HG02588 (cell line): Measurements from ENCODE around the gene BMP8B.
"Not testable (repeated sequence)": the region's sequence is repeated elsewhere in the genome, so short reads cannot be mapped to it uniquely, and the experiment has no call there.

ENCODE experiments used
- ATAC-seq: cut with Tn5 transposase; IDR thresholded peaks from one replicate; pipeline ENCODE4 v1.9.1; 2021; ENCODE audit warnings: mild to moderate bottlenecking, moderate library complexity; ENCODE audit not compliant: unreplicated experiment

BMP8B gene

DNA sequence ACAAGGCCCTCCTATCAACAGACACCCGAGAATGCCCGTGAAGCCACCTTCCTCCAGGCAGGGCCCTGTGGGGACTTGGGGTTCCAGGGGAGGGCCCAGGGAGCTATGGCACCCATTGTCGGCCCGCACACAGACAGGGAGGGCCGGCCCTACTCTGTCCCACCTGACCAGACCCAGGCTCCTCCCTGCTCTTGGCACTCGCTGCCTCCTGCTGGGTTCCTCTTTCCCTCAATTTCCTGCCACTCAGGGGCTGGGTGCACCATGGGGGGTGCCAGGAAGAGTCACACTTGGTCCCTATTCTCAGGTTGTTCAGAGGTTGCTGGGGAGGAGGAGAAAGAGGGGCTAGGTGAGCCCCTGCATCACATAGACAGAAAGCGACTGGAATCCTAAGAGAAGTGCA lies 9.5 kb downstream of the BMP8B start:
- no peak for ATAC-seq

DNA sequence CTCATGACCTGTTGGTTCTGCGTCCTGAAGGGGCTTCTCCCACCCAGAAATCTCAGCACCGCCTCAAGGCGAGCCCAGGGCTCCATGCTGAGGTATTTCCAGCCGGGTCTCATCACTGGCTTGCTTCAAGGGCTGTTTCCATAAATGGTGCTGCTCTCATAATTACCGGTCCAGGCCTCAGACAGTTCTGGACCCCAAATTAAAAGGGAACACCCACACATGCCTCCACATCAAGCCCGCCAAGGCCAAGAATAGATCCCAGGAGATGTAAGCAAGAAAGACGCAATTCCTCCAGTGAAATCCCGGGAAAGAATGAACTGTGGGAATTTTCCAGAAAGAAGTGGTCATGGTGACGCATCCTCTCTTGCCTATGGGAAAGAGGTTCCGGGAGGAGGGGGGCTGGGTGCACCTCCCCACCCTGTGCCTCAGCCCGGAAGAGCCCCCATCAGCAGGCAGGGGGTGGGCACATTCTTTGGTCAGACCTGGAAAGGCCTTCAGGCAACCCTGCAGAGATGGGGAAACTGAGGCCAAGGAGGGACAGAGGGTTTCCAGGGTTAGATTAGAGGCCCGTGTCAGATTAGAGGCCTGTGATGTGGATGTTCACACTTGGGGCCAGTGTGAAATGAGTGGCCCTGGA lies 10.1 kb downstream of the BMP8B start:
- not testable (repeated sequence) for ATAC-seq

DNA sequence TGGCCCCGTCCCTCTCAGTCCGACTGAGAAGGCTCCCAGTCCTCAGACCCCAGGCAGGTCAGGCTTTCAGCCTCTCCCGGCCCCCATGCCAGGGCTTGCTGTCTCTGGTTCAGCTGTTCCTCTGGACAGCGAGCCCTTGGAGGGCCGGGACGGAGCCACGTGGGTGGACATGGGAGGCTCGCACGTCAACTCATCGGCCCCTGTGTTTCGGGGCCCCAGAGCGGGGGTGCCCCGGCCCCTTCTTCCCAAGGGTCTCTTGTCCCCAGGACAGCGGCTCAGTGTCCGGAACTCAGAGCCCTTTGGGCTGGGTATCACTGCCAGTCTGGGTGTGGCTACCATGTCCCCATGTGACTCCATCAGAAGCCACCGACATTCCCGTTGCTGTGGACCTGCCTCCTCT lies 10.8 kb downstream of the BMP8B start:
- ATAC-seq, result not testable (repeated sequence)

DNA sequence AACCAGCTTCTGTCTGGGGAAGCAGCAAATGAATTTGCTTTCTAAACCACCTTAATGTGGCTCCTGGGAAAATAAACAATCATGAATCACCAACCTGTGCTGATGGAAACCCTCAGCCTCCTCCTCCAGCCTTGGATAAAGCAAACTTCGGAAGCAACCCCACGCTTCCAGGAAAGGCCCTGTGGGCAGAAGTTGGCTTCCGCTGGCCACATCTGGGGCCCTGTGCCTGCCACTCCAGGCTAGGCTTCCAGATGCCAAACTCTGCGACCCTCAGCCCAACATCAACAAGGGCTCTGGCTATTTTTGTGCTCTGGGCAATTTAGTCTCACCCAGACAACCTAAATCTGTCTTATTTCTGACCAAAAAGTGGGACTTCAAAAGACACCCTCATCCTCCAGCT lies 11.4 kb downstream of the BMP8B start:
- no peak for ATAC-seq

DNA sequence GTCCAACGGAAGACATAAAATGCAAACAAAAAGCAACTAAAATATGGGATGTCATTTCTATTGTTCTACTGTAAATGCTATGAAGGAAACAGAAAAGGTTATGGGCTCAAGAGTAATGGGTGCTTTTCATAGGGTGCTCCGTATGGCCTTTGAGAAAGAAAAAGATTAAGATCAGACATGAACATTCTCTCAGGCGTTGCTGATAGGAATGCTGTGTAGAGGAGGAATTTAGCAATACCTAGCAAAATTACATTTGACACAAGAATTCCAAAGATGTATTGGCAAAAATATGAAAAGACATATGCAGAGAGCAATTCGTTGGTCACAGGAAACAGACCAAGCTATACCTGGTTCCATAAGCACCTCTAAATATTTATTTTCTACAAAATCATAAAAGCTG lies 11.8 kb downstream of the BMP8B start:
- ATAC-seq, result no peak

DNA sequence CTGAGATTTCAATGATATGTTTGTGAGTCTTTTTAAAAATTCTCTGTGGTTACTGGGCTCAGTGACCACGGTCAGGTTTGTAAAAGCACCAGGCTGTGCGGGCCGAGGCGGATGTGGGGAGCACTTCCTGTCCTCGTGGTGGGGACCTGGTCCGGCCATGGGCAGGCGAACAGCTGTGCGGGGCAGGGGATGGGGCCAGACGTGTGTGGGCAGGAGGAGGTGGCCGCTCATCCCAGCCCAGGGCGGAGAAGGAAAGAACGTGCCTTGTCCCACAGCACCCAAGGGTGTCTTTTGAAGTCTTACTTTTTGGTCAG lies 12.3 kb downstream of the BMP8B start:
- ATAC-seq, result peak; percentile 64

DNA sequence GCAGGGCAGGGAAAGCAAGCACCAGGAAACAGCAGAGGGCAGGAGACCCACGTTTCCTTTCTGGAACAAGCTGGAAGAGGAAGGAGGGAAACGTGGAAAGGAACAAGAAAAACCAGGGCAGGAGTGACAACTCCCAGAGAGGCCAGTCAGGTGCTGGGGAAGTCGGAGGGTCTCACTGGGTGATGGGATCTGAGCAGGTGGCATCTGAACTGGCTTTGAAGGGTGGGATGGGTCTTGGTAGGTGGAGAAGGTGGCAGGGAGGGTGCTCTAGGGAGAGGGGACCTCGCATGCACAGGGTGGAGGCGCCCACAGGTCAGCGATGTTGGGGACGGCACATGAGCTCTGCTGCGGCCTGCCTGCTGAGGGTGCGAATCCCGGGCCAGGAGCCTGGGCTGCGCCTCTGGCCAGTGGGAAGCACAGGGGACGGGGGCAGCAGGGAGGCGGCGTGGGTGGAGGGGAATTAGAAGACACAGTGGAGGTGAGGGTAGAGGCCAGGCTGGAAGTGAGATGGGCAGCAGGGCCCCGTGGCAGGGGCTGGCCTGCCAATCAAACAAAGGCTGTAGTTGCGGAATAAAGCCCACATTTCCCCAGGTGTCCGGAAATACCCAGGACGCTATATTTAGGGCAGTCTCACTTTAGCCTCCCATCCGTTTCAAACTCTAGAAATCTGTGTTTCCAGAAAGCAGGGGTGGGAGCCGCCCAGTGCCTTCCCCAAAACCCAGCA lies 12.8 kb downstream of the BMP8B start:
- peak; percentile 44 for ATAC-seq

DNA sequence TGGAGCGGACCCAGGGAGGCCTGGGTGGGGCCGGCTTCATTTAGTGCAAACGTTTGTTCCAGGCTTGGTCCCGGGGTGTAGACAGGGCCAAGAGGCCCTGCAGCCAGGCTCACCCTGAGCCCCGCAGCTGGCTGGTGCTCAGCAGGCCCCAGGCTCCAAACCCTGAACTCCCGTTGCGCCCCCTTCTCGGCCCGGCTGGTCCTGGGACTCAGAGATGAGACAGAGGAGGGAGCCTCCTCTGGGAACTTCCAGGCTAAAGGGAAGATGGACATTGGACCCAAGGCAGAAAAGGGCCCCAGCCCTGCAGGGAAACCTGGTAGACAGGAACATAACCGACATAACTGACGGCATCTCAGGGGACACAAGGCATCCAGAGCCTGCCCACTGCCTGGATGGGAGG lies 13.5 kb downstream of the BMP8B start:
- ATAC-seq, result not testable (repeated sequence)

DNA sequence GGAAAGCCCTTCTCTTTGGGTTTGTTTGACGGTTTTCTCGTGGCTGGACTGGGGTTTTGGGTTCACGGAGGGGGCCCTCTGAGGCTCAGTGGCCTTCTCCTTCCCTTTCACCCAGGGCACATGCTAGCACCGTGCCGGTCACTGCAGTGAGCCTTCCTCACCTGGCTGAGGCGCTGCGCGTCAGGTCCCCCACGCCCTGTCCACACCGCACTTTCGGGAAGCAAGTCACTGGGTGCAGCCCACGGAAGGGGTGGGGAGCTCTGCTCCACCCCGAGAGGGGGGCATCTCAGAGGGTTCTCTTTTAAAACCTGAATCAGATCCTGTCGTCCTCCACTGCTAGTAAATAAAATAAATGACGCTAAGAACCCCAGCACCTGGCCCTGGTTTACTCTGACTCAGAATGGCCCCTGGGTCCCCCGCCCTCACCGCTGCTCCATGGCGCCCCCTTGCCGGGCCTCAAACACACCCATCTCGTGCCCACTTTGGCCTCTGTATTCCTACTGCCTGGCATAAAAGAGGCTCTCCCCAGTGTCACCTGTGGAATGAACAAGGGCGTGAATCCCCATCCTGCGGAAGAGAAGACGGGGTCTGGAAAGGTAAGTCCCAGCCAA lies 15.2 kb downstream of the BMP8B start:
- ATAC-seq, result not testable (repeated sequence)

DNA sequence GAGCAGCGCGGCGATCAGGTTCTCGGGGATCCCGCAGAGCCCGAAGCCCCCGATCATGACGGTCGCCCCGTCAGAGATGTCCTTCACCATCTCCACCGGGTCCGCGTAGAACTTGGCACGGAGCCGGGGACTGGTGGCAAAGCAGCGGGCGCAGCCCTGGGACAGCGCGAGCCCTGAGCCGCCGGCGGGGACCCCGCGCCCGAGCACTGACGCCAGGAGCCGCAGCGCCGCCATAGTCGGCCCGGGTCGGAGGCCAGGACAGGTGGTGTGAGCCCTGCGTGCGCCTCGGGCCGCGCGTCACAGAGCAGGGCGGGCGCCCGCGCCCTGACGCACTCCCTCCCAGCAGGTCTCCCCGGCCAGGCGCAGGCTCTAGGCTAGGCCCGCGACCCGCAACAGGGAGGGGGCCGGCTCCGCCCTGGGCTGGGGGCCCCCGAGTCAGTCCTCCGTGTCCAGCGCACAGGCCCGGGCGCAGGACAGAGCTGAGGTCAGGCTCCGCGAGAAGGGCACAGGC lies 17.6 kb downstream of the BMP8B start, which contains the start of gene OXCT2:
TSS of gene OXCT2 (minus strand) at position 327 of the 511 bp plus-strand sequence. CDS start at position 234, 93 bp downstream.
- ATAC-seq, result not testable (repeated sequence)

DNA sequence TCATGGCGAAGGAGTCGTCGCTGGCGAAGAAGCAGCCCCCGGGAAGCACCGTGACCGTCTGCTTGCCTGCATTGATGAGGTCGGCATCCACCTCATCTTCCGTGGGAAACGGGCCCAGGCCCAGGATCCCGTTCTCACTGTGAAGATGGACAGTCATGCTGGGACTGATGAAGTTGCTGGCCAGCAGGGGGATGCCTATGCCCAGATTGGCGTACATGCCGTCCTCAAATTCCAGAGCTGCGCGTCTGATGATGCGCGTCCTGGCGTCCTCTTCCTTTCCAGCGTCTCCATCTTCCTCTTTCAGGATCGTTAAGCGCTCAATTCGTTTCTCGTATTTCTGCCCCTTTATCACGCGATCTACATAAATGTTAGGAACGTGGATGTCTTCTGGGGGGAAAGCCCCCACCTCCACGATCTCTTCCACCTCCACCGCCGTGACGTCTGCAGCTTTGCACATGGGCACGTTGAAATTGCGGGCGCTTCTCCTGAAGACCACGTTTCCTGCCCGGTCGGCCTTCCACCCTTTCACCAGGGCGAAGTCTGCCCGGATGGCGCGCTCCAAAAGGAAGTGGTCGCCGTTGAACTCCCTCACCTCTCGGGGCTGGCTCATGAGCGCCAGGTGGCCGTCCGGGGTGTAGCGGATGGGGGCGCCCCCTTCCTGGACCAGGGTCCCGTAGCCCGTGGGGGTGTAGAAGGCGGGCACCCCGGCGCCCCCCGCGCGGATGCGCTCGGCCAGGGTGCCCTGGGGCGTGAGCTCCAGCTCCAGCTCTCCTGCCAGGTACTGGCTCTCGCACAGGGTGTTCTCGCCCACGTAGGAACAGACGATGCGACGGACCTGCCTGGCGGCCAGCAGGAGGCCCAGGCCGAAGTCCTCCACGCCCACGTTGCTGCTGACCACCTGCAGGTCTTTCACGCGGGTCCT lies 18.3 kb downstream of the BMP8B start:
- ATAC-seq, result not testable (repeated sequence)

DNA sequence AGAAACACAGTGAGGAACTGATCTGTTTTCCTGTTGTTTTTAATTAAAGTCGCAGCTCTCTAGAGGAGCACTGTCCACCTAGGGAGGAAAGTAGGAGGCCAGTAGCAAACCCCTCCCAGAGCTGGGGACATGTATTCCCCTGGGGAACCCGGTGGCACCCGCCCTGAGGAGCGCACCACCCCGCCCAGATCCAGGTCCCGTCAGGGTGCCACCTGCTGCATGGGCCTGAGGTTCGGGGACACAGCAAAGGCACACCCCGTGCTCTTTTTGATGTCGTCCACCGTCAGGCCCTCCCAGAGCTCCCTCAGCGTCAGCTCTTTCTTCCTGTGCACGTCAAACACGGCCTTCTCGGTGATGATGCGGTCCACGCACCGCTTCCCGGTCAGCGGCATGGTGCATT lies 19.2 kb downstream of the BMP8B start:
- not testable (repeated sequence) for ATAC-seq

DNA sequence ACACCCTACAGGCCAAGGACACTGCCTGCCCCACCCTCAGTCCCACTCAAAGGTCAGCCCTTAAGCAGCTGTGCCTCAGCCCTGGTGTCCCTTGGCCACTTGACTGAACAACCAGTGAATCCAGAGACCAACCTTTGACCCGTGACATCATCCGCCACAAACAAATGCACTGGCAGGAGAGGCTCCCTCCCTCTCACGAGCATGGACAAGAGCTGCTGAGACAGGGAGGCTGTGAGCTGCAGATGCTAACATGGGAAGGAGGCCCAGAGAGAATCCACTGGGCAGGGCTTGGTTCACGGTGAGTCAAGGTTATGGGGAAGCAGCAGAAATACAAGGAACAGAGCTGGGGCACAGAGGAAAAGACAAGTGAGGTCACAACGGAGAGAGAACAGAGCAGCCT lies 22.2 kb downstream of the BMP8B start:
- not testable (repeated sequence) for ATAC-seq

DNA sequence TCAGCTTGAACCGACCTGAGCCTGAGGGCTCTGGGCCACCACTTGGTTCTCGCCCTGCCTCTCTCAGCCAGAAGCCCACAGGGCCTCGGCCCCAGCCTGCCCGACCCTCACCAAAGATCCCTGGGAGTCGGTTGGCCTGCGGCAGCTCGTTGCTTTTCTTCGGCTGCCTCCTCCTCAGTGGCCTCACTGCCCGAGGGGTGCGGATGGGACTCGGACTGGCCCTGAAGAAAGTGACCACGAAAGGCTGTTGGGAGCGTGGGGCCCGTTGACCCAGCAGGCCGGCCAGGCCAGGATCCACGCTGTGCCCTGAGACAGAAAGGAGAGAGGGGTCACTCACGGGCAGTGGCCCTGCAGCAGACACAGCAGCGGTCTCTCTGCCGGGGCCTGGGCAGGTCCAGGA lies 24.2 kb downstream of the BMP8B start:
- not testable (repeated sequence) for ATAC-seq

DNA sequence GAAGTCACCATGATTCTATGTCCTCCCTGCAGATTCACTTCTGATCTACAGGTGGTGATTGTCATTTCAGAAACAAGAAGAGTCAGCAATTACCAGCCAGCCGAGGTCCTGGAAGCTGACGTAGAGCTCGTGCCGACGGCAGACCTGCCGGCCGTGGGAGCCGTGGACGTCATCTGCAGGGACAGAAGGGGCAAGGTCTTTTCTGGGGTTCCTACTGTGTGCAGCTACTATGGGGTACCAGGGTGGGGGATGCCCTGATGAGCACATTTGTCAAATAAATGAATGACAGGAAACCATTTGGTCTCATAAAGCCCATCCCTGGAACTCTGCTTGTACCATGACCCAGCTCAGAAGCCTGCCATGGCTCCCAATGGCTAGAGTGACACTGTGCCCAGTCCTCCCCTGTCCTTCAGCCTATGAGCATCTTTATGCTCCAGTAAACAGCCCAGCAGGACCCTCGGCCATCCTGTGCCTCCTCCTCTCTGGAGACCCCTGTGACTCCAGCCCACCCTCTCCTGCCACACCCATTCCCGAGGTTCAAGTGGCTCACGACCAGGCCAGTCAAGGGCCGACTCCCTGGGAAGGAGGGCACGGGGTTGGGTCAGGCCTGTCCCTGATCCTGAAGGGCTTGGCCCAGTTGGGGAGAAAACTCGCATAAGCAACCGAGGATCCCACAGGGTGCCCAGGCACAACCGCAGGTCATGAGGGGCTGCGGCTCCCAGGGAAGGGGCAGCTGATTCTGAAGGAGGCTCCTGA lies 24.9 kb downstream of the BMP8B start:
- ATAC-seq, result not testable (repeated sequence)

DNA sequence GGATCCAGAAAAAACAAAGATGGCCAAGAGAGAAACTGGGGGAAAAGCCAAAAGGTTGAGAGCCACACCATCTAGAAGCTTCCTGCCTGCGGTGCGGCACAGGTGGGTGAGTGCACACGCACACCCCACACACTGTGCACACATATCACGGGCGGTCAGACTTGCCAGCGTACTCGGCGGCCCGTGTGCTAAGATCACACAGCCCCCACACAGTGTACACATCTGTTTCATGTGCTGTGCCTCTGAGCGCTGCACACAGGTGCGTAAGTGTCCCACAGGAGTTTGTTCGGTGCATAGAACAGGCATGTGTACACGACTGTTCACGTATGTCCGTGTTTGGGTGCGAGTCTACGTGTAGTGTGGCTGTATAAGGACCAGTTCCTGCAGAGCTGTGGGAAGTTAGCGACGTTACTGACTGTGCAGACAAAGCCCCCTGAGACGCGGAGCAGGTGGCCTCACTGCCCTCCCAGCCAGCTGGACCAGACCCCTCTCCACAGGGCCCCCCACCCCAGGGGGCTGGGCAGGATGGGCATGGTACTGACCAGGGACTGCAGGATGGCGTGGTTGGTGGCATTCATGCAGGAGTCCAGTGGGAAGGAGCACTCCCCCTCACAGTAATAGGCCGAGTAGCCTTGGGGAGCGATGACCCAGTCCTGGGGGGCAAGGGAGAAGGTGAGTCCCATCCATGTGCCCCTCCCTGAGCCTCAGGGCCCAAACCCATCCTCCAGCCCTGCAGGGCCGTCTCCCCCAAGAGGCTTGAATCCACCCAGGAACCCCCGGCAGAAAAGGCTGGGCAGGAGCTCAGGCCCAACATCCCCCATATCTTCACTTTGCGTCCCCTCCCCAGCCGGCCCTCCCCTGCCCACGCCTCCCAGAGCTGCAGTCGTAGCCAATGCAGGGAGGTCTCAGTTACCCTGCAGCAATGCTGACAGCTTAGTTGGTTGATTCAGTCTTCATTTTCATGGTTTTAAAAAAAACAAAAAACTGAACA lies 25.8 kb downstream of the BMP8B start:
- no peak for ATAC-seq

DNA sequence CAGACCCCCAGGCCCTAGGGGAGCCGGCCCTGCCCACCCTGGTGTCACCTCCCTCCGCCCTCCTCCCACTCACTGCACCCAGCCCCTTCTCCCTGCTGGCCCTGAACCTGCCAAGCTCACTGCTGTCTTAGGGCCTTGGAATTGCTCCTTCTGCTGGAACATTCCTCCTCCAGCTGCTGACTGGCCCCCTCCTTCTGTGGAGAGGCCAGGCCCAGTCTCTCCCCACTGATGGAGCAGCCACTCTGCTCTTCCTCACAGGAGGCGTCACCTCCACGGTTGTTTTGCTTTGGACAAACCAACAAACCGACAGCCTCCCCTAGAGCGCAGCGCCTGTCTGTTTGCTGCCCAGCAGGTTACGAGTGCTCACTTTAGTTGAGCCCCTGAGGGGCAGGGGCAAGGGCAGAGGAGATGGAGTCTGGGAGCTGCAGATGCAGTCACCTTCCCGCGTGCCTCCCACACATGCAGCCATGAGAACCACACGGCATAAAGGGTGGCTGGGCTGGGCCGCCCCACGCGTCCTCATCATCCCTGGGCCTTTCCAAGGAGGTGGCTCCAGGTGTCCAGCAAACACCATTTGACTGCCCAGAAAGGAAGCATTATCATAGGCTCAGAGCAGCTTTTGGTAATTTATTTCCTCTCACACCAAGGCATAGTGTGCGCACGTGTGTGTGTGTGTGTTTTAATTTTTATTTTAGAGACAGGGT lies 27.0 kb downstream of the BMP8B start:
- ATAC-seq, result no peak

DNA sequence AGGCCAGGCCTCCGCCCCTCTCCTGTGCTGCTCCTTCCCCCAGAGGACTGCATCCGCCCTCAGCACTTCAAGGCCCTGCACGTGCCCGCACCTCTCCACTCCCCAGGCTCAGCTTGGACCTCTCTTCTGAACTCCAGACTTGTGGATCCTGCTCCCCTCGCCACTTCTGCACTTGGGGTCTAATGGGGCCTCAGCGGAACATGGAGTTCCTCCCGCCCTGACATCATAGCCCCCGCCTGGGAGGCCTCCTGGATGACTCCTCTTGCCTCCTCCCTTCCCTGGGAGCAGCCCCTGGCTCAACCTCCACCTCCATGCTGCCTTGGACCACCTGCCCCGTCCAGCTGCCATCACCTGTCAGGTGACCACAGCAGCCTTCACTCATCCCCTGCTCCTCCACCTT lies 27.6 kb downstream of the BMP8B start:
- ATAC-seq, result no peak
